ENCODE measurements around the gene TPGS1. TPM values are rescaled to one million over a fixed set of nuclear protein-coding genes. Genes with fewer than 3 reads are reported as not detected.
A peak's percentile ranks its signal among the peaks of the same experiment; 100 is the strongest.

TPGS1 gene
- total and polyA plus RNA-seq, 2 donors (not counting 3 experiments of a cell fraction or from before 2014, with no cell fraction given): 20.9 to 24.7 TPM

DNA sequence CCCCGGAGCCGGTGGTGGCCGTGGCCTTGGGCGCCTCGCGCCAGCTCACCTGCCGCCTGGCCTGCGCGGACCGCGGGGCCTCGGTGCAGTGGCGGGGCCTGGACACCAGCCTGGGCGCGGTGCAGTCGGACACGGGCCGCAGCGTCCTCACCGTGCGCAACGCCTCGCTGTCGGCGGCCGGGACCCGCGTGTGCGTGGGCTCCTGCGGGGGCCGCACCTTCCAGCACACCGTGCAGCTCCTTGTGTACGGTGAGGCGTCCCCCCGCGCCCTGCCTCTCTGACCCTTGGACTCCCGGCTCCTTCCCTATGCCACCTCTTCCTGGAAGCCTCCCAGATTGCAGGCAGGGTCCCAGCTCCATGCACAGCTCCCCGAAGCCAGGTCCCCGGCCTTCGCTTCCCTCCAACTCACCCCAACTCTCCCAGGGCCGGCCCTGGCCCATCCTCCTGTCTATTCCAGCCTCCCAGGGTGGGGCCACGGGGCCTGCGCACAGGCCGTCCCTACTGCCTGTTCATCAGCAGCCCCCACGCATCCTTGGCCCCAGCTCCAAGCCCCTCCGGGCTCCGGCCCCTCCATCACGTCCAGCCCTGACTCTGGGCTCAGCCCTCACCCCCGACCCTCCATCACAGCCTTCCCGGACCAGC lies 9.3 kb upstream of the TPGS1 start:
- no TSS peak for BruUV-seq (replicated peaks)
- Histone ChIP-seq H3K79me2 (ENCODE audit: control insufficient read depth, insufficient read depth, low read length) (no peaks in the 10 kb centered on the region), H3K9ac (replicated peaks; ENCODE audit: extremely low read depth, insufficient read depth, low read length) (no peak overlapping the region), H3K27ac (ENCODE audit: insufficient read depth, low read depth, low read length) (no peak overlapping the region), H3K4me3 (replicated peaks in 1 of 3; ENCODE audit: insufficient read depth in 1 of 3, low read depth in 1 of 3, low read length in 3 of 3) (no peak overlapping the region), H4K20me1 (replicated peaks; ENCODE audit: control insufficient read depth, extremely low read depth, insufficient read depth, low read length) (no peaks in the 10 kb centered on the region), H3K4me2 (ENCODE audit: insufficient read depth, low read length) (no peak overlapping the region), H3K36me3 (ENCODE audit: control insufficient read depth in 2 of 2, extremely low read depth in 1 of 2, insufficient read depth in 2 of 2, low read length in 2 of 2) (no peaks in the 10 kb centered on the region), H3K4me1 (ENCODE audit: control insufficient read depth, extremely low read depth, insufficient read depth, low read length) (no peaks in the 10 kb centered on the region), H2AFZ (ENCODE audit: low read depth, low read length) (no peak overlapping the region), H3K9me1 (replicated peaks; ENCODE audit: control insufficient read depth, extremely low read depth, insufficient read depth, low read length) (no peaks in the 10 kb centered on the region), H3K9me3 (replicated peaks; ENCODE audit: control insufficient read depth, insufficient read depth, low read length) (no peaks in the 10 kb centered on the region), H3K27me3 (ENCODE audit: control insufficient read depth in 2 of 2, insufficient read depth in 2 of 2, low read length in 2 of 2) (peaks cover 9 to 12% of the 10 kb centered on the region in 2 experiments)
- TF ChIP-seq MYC (IDR thresholded peaks at IDR 0.05; ENCODE audit: low read depth, low read length) (no peak), EZH2 (IDR thresholded peaks at IDR 0.05; ENCODE audit: borderline replicate concordance, low read depth, low read length, severe bottlenecking) (peak; percentile 98)
- CTCF ChIA-PET: interaction anchor here (1.3 to 1.6 kb wide), 2 partner anchors 9 to 13 kb away, joined by 5 to 16 read pairs; partner anchors contain the start of gene TPGS1
- FAIRE-seq (no peak), DNase-seq (ENCODE audit: low read depth, low spot score) (no peak)
- dilution Hi-C loops (cut with MboI; ENCODE audit: extremely low pct_ligation_motif_present, low sequenced_read_pairs): no loop called here
- intact Hi-C loops (cut with micrococcal nuclease): no loop called here
- POLR2A ChIA-PET: no interaction called here

DNA sequence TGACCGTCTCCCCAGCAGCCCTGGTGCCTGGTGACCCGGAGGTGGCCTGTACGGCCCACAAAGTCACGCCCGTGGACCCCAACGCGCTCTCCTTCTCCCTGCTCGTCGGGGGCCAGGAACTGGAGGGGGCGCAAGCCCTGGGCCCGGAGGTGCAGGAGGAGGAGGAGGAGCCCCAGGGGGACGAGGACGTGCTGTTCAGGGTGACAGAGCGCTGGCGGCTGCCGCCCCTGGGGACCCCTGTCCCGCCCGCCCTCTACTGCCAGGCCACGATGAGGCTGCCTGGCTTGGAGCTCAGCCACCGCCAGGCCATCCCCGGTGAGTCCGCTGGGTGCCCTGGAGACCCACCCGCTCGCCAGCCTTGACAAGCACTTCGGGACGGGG lies 8.8 kb upstream of the TPGS1 start:
- intact Hi-C loops (cut with micrococcal nuclease): no loop called here

More for the DNA sequence above, 8.8 kb upstream of the TPGS1 start:
- Histone ChIP-seq H3K27me3 (ENCODE audit: control insufficient read depth in 2 of 2, insufficient read depth in 2 of 2, low read length in 2 of 2) (peaks cover 9 to 12% of the 10 kb centered on the region in 2 experiments), H3K4me1 (ENCODE audit: control insufficient read depth, extremely low read depth, insufficient read depth, low read length) (no peaks in the 10 kb centered on the region), H3K27ac (ENCODE audit: insufficient read depth, low read depth, low read length) (no peak overlapping the region), H3K9ac (replicated peaks; ENCODE audit: extremely low read depth, insufficient read depth, low read length) (no peak overlapping the region), H3K9me1 (replicated peaks; ENCODE audit: control insufficient read depth, extremely low read depth, insufficient read depth, low read length) (no peaks in the 10 kb centered on the region), H3K9me3 (replicated peaks; ENCODE audit: control insufficient read depth, insufficient read depth, low read length) (no peaks in the 10 kb centered on the region), H3K4me3 (replicated peaks in 1 of 3; ENCODE audit: insufficient read depth in 1 of 3, low read depth in 1 of 3, low read length in 3 of 3) (no peak overlapping the region), H2AFZ (ENCODE audit: low read depth, low read length) (no peak overlapping the region), H3K36me3 (ENCODE audit: control insufficient read depth in 2 of 2, extremely low read depth in 1 of 2, insufficient read depth in 2 of 2, low read length in 2 of 2) (no peaks in the 10 kb centered on the region), H3K79me2 (ENCODE audit: control insufficient read depth, insufficient read depth, low read length) (no peaks in the 10 kb centered on the region), H3K4me2 (ENCODE audit: insufficient read depth, low read length) (no peak overlapping the region), H4K20me1 (replicated peaks; ENCODE audit: control insufficient read depth, extremely low read depth, insufficient read depth, low read length) (no peaks in the 10 kb centered on the region)
- DNase-seq (ENCODE audit: low read depth, low spot score): no peak
- ChIA-PET POLR2A (no interaction called here), CTCF (interaction anchor here (1.3 to 1.6 kb wide), 2 partner anchors 8 to 12 kb away, joined by 5 to 16 read pairs; partner anchors contain the start of gene TPGS1)
- BruUV-seq (replicated peaks): no TSS peak
- dilution Hi-C loops (cut with MboI; ENCODE audit: extremely low pct_ligation_motif_present, low sequenced_read_pairs): no loop called here
- no peak for FAIRE-seq
- no peak for TF ChIP-seq GATA2 (IDR thresholded peaks at IDR 0.05; ENCODE audit: insufficient read depth, insufficient read length, low read depth, low read length)
- TF ChIP-seq EZH2 (IDR thresholded peaks at IDR 0.05; ENCODE audit: borderline replicate concordance, low read depth, low read length, severe bottlenecking): no peak
- TF ChIP-seq POLR2A (IDR thresholded peaks at IDR 0.05; ENCODE audit: low read depth, low read length): no peak
- TF ChIP-seq, protein P1, sequence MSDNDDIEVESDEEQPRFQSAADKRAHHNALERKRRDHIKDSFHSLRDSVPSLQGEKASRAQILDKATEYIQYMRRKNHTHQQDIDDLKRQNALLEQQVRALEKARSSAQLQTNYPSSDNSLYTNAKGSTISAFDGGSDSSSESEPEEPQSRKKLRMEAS (IDR thresholded peaks at IDR 0.05; ENCODE audit: insufficient read depth, insufficient read length): no peak
- TF ChIP-seq JUN (IDR thresholded peaks at IDR 0.05; ENCODE audit: borderline replicate concordance, insufficient read depth, insufficient read length, low read depth): no peak
- TF ChIP-seq FOS (IDR thresholded peaks at IDR 0.05; ENCODE audit: borderline replicate concordance, insufficient read depth, low read length): no peak

All from endothelial cell of umbilical vein (primary cell).